WTC11 (cell line): ENCODE data around the gene CYTH3. TPM values are rescaled to one million over a fixed set of nuclear protein-coding genes. Genes with fewer than 3 reads are reported as not detected.

Experiments
- ATAC-seq: fragments of 200-7000 bp; cut with Tn5 transposase; 2 replicates; pipeline ENCODE4 v1.10.0; 2021; ENCODE audit warnings: mild to moderate bottlenecking, moderate library complexity
- CTCF ChIA-PET: fragments of 300-600 bp; sonication (Branson Sonifier 250); formaldehyde crosslinking; loops from one replicate; lab custom pipeline; 2021; ENCODE audit warnings: antibody characterized with exemption; lab: Charles Lee
- POLR2A ChIA-PET: fragments of 350-600 bp; sonication (Branson Sonifier 250); formaldehyde crosslinking; loops from one replicate; lab custom pipeline; 2021; ENCODE audit warnings: antibody characterized with exemption; lab: Charles Lee
- DNase-seq: peaks from one replicate; pipeline ENCODE4 v3.0.0; 2021; ENCODE audit warnings: low spot score
- H3K27ac Mint-ChIP-seq: 2 replicates; pipeline ENCODE4 v1.8.0; 2021; ENCODE audit warnings: mixed read lengths
- H3K27me3 Mint-ChIP-seq: 2 replicates; pipeline ENCODE4 v1.8.0; 2021; ENCODE audit warnings: low read depth, mild to moderate bottlenecking, moderate library complexity, mixed read lengths
- H3K36me3 Mint-ChIP-seq: 2 replicates; pipeline ENCODE4 v1.8.0; 2021; ENCODE audit warnings: mixed read lengths
- H3K4me1 Mint-ChIP-seq: 2 replicates; pipeline ENCODE4 v1.8.0; 2022; ENCODE audit warnings: mixed read lengths
- H3K4me3 Mint-ChIP-seq: 2 replicates; pipeline ENCODE4 v1.8.0; 2021; ENCODE audit warnings: mild to moderate bottlenecking, moderate library complexity, mixed read lengths
- H3K9me3 Mint-ChIP-seq: 2 replicates; pipeline ENCODE4 v1.8.0; 2021; ENCODE audit warnings: mixed read lengths
- ARID4B ChIP-seq: sonication (generic); formaldehyde crosslinking; IDR thresholded peaks from 2 replicates; pipeline ENCODE4 v1.8.0; 2023; ENCODE audit warnings: missing genetic modification reagents, mild to moderate bottlenecking, borderline replicate concordance
- ATF1 ChIP-seq: sonication (generic); formaldehyde crosslinking; IDR thresholded peaks from 2 replicates; pipeline ENCODE4 v1.8.1; 2023; ENCODE audit warnings: mild to moderate bottlenecking, moderate library complexity, missing genetic modification reagents
- ATF3 ChIP-seq: sonication (generic); formaldehyde crosslinking; conservative IDR thresholded peaks from 2 replicates; pipeline ENCODE4 v1.8.1; 2022; ENCODE audit warnings: mild to moderate bottlenecking, missing genetic modification reagents
- CREB1 ChIP-seq: sonication (generic); formaldehyde crosslinking; IDR thresholded peaks from 2 replicates; pipeline ENCODE4 v1.8.0; 2023; ENCODE audit warnings: mild to moderate bottlenecking, missing genetic modification reagents
- EMX1 ChIP-seq: fragments of 250-450 bp; sonication (Bioruptor Pico); IDR thresholded peaks from 2 replicates; pipeline ENCODE4 v1.8.0; 2021; ENCODE audit warnings: mild to moderate bottlenecking
- JUN ChIP-seq: sonication (generic); formaldehyde crosslinking; IDR thresholded peaks from 2 replicates; pipeline ENCODE4 v1.8.0; 2023; ENCODE audit warnings: mild to moderate bottlenecking, missing genetic modification reagents
- NFE2L1 ChIP-seq: sonication (generic); formaldehyde crosslinking; IDR thresholded peaks from 2 replicates; pipeline ENCODE4 v1.8.1; 2023; ENCODE audit warnings: missing genetic modification reagents
- PRRX2 ChIP-seq: fragments of 250-450 bp; sonication (Bioruptor Pico); IDR thresholded peaks from 2 replicates; pipeline ENCODE4 v1.8.0; 2021; ENCODE audit warnings: mild to moderate bottlenecking
- SMAD4 ChIP-seq: sonication (generic); formaldehyde crosslinking; IDR thresholded peaks from 2 replicates; pipeline ENCODE4 v1.8.0; 2022; ENCODE audit warnings: mild to moderate bottlenecking, missing genetic modification reagents
- SP1 ChIP-seq: sonication (generic); formaldehyde crosslinking; conservative IDR thresholded peaks from 2 replicates; pipeline ENCODE4 v1.8.1; 2022; ENCODE audit warnings: missing genetic modification reagents
- TEAD4 ChIP-seq: sonication (generic); formaldehyde crosslinking; IDR thresholded peaks from 2 replicates; pipeline ENCODE4 v1.8.0; 2022; ENCODE audit warnings: mild to moderate bottlenecking, missing genetic modification reagents
- TP53 ChIP-seq: sonication (generic); formaldehyde crosslinking; IDR thresholded peaks from 2 replicates; pipeline ENCODE4 v1.8.1; 2023; ENCODE audit warnings: mild to moderate bottlenecking, missing genetic modification reagents
- ZNF121 ChIP-seq: sonication (generic); formaldehyde crosslinking; IDR thresholded peaks from 2 replicates; pipeline ENCODE4 v1.8.0; 2023; ENCODE audit warnings: missing genetic modification reagents
- ZNF263 ChIP-seq: sonication (generic); formaldehyde crosslinking; IDR thresholded peaks from 2 replicates; pipeline ENCODE4 v1.8.1; 2022; ENCODE audit warnings: low read depth, mild to moderate bottlenecking, moderate library complexity, missing genetic modification reagents
- ZNF671 ChIP-seq: fragments of 250-450 bp; sonication (Bioruptor Pico); IDR thresholded peaks from 2 replicates; pipeline ENCODE4 v1.8.0; 2021; ENCODE audit warnings: mild to moderate bottlenecking
- total RNA-seq: library from RNA; stranded (reverse); gene quantifications from 3 replicates; pipeline ENCODE4 v1.2.3, GENCODE V29; 2021
- TF ChIP-seq, protein P1 (sequence below): sonication (generic); formaldehyde crosslinking; IDR thresholded peaks from 2 replicates; pipeline ENCODE4 v1.8.1; 2023; ENCODE audit warnings: mild to moderate bottlenecking, missing genetic modification reagents
- TF ChIP-seq, protein P2 (sequence below): sonication (generic); formaldehyde crosslinking; IDR thresholded peaks from 2 replicates; pipeline ENCODE4 v1.8.0; 2022; ENCODE audit warnings: mild to moderate bottlenecking, missing genetic modification reagents
- TF ChIP-seq, protein P3 (sequence below): sonication (generic); formaldehyde crosslinking; IDR thresholded peaks from 2 replicates; pipeline ENCODE4 v1.8.1; 2022; ENCODE audit warnings: missing genetic modification reagents, borderline replicate concordance
- TF ChIP-seq, protein P4 (sequence below): sonication (generic); formaldehyde crosslinking; IDR thresholded peaks from 2 replicates; pipeline ENCODE4 v1.8.0; 2023; ENCODE audit warnings: mild to moderate bottlenecking, missing genetic modification reagents

Gene CYTH3
- total RNA-seq, 1 experiment from 2014 or later = 13.2 TPM

DNA sequence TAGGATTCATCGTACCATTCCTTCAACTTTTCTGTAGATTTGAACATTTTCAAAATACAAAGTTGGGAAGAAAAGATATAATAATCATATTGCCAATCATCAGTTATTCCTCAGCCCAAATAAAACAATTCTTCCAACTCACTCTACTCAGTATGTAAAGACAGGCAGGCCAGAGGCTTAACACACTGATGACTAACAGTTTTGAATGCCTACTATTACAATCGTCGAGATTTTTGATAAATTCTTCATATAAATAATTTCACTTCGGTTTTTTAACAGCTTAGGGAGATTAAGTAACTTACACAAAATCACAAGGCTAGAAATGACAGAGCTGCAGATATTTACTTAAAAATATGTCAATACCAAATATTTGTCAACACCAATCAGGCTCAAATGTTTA is 17.6 kb downstream of the CYTH3 start:
- Mint-ChIP-seq H3K4me3 (no peak overlapping the region), H3K4me1 (peaks cover 32% of the 10 kb centered on the region), H3K27ac (no peak overlapping the region), H3K27me3 (no peaks in the 10 kb centered on the region), H3K9me3 (no peaks in the 10 kb centered on the region), H3K36me3 (no peaks in the 10 kb centered on the region)
- CTCF ChIA-PET = interaction anchor here (1.0 kb wide), 1 partner anchor 13 kb away, joined by 3 read pairs; no protein-coding TSS in a partner anchor
- DNase-seq (no peak), ATAC-seq (no peak)
- POLR2A ChIA-PET = no interaction called here
- no peak for TF ChIP-seq PRRX2 (CRISPR knock-in tag)
- TF ChIP-seq, protein P1, sequence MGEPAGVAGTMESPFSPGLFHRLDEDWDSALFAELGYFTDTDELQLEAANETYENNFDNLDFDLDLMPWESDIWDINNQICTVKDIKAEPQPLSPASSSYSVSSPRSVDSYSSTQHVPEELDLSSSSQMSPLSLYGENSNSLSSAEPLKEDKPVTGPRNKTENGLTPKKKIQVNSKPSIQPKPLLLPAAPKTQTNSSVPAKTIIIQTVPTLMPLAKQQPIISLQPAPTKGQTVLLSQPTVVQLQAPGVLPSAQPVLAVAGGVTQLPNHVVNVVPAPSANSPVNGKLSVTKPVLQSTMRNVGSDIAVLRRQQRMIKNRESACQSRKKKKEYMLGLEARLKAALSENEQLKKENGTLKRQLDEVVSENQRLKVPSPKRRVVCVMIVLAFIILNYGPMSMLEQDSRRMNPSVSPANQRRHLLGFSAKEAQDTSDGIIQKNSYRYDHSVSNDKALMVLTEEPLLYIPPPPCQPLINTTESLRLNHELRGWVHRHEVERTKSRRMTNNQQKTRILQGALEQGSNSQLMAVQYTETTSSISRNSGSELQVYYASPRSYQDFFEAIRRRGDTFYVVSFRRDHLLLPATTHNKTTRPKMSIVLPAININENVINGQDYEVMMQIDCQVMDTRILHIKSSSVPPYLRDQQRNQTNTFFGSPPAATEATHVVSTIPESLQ (CRISPR knock-in tag) = no peak
- no peak for TF ChIP-seq ZNF121 (CRISPR knock-in tag)
- no peak for TF ChIP-seq ZNF263 (CRISPR knock-in tag)
- TF ChIP-seq, protein P2, sequence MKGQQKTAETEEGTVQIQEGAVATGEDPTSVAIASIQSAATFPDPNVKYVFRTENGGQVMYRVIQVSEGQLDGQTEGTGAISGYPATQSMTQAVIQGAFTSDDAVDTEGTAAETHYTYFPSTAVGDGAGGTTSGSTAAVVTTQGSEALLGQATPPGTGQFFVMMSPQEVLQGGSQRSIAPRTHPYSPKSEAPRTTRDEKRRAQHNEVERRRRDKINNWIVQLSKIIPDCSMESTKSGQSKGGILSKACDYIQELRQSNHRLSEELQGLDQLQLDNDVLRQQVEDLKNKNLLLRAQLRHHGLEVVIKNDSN (CRISPR knock-in tag) = no peak
- no peak for TF ChIP-seq TEAD4
- TF ChIP-seq TP53 (CRISPR knock-in tag) = no peak
- no peak for TF ChIP-seq NFE2L1 (CRISPR knock-in tag)
- no peak for TF ChIP-seq JUN (CRISPR knock-in tag)
- TF ChIP-seq ZNF671 = no peak
- TF ChIP-seq SMAD4 = no peak
- TF ChIP-seq ATF3 (CRISPR knock-in tag) = no peak
- TF ChIP-seq EMX1 (CRISPR knock-in tag) = no peak
- TF ChIP-seq CREB1 (CRISPR knock-in tag) = no peak
- no peak for TF ChIP-seq ATF1 (CRISPR knock-in tag)
- TF ChIP-seq, protein P3, sequence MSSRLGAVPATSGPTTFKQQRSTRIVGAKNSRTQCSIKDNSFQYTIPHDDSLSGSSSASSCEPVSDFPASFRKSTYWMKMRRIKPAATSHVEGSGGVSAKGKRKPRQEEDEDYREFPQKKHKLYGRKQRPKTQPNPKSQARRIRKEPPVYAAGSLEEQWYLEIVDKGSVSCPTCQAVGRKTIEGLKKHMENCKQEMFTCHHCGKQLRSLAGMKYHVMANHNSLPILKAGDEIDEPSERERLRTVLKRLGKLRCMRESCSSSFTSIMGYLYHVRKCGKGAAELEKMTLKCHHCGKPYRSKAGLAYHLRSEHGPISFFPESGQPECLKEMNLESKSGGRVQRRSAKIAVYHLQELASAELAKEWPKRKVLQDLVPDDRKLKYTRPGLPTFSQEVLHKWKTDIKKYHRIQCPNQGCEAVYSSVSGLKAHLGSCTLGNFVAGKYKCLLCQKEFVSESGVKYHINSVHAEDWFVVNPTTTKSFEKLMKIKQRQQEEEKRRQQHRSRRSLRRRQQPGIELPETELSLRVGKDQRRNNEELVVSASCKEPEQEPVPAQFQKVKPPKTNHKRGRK (CRISPR knock-in tag) = no peak
- TF ChIP-seq, protein P4, sequence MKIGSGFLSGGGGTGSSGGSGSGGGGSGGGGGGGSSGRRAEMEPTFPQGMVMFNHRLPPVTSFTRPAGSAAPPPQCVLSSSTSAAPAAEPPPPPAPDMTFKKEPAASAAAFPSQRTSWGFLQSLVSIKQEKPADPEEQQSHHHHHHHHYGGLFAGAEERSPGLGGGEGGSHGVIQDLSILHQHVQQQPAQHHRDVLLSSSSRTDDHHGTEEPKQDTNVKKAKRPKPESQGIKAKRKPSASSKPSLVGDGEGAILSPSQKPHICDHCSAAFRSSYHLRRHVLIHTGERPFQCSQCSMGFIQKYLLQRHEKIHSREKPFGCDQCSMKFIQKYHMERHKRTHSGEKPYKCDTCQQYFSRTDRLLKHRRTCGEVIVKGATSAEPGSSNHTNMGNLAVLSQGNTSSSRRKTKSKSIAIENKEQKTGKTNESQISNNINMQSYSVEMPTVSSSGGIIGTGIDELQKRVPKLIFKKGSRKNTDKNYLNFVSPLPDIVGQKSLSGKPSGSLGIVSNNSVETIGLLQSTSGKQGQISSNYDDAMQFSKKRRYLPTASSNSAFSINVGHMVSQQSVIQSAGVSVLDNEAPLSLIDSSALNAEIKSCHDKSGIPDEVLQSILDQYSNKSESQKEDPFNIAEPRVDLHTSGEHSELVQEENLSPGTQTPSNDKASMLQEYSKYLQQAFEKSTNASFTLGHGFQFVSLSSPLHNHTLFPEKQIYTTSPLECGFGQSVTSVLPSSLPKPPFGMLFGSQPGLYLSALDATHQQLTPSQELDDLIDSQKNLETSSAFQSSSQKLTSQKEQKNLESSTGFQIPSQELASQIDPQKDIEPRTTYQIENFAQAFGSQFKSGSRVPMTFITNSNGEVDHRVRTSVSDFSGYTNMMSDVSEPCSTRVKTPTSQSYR = no peak
- no peak for TF ChIP-seq SP1 (CRISPR knock-in tag)
- no peak for TF ChIP-seq ARID4B (CRISPR knock-in tag)
